ENCODE data around the gene LRRC8B.

GRCh38 chr1:89557956-89558355, 33.3 kb downstream of the LRRC8B start:
- TF ChIP-seq POLR2A (IDR thresholded peaks at IDR 0.05; ENCODE audit: low read length) (no peak), GATA1 (IDR thresholded peaks at IDR 0.05; ENCODE audit: low read depth, low read length) (no peak)

Data from erythroblast (primary cell).